IMR-90 (cell line): ENCODE results near the gene SPOUT1. TPM values are rescaled to one million over a fixed set of nuclear protein-coding genes. Genes with fewer than 3 reads are reported as not detected.
A peak's percentile ranks its signal among the peaks of the same experiment; 100 is the strongest.

Experiments
- ATAC-seq: fragments of 200-7000 bp; cut with Tn5 transposase; 2 replicates; pipeline ENCODE4 v1.9.1; 2020; ENCODE audit warnings: low read depth, mild to moderate bottlenecking, moderate library complexity
- BruUV-seq: library from RNA; stranded (reverse); fragments of 400-500 nt; replicated peaks from 2 replicates; lab custom pipeline; 2021; lab: Mats Ljungman, UMichigan
- CTCF ChIA-PET: fragments of 300-600 bp; formaldehyde crosslinking; extraction: SDS; loops from one replicate; lab custom pipeline; 2021; ENCODE audit warnings: antibody characterized with exemption; lab: Yijun Ruan, JAX
- POLR2A ChIA-PET: fragments of 300-600 bp; sonication (Branson Sonifier 250); formaldehyde crosslinking; loops from one replicate; lab custom pipeline; 2022; ENCODE audit warnings: antibody characterized with exemption; ENCODE audit not compliant: unreplicated experiment; lab: Charles Lee
- DNase-seq: peaks from one replicate; pipeline ENCODE4 v3.0.0; 2013
- H2AFZ ChIP-seq: replicated peaks from 2 replicates; pipeline ENCODE3; 2013; ENCODE audit warnings: low read length, mild to moderate bottlenecking; ENCODE audit not compliant: poor library complexity
- H2AK5ac ChIP-seq: 2 replicates; pipeline ENCODE4 v1.6.1; 2013; ENCODE audit warnings: low read depth, low read length, inconsistent platforms
- H2AK9ac ChIP-seq: replicated peaks from 2 replicates; pipeline ENCODE3; 2013; ENCODE audit warnings: mild to moderate bottlenecking, low read depth, low read length, moderate library complexity; ENCODE audit not compliant: poor library complexity
- H2BK120ac ChIP-seq: 2 replicates; pipeline ENCODE4 v1.6.1; 2013; ENCODE audit warnings: low read depth, low read length, inconsistent platforms
- H2BK15ac ChIP-seq: 3 replicates; pipeline ENCODE4 v1.6.1; 2013; ENCODE audit warnings: low read depth, low read length, inconsistent platforms
- H2BK20ac ChIP-seq: 2 replicates; pipeline ENCODE4 v1.6.1; 2013; ENCODE audit warnings: low read depth, mild to moderate bottlenecking, inconsistent platforms, low read length, moderate library complexity
- H2BK5ac ChIP-seq: 2 replicates; pipeline ENCODE4 v1.6.1; 2013; ENCODE audit warnings: mild to moderate bottlenecking, low read depth, low read length, inconsistent platforms; ENCODE audit not compliant: poor library complexity, severe bottlenecking
- H3K14ac ChIP-seq: replicated peaks from 2 replicates; pipeline ENCODE4 v1.6.1; 2013; ENCODE audit warnings: low read depth, low read length, inconsistent platforms
- H3K18ac ChIP-seq: 2 replicates; pipeline ENCODE4 v1.6.1; 2013; ENCODE audit warnings: low read depth, low read length, control low read depth
- H3K23ac ChIP-seq: 2 replicates; pipeline ENCODE4 v1.6.1; 2013; ENCODE audit warnings: low read depth, low read length, inconsistent platforms
- H3K27ac ChIP-seq: 2 replicates; pipeline ENCODE4 v1.5.1; 2013; ENCODE audit warnings: mild to moderate bottlenecking, control low read depth, low read length; ENCODE audit not compliant: insufficient read depth
- H3K27me3 ChIP-seq: 2 replicates; pipeline ENCODE4 v1.6.1; 2013; ENCODE audit warnings: low read length; ENCODE audit not compliant: control insufficient read depth, insufficient read depth
- H3K36me3 ChIP-seq: 2 replicates; pipeline ENCODE4 v1.6.1; 2013; ENCODE audit warnings: low read length, mixed read lengths; ENCODE audit not compliant: control insufficient read depth, insufficient read depth
- H3K4ac ChIP-seq: 2 replicates; pipeline ENCODE4 v1.6.1; 2013; ENCODE audit warnings: low read depth, low read length, inconsistent platforms
- H3K4me1 ChIP-seq: 2 replicates; pipeline ENCODE4 v1.6.1; 2013; ENCODE audit warnings: low read length, mixed read lengths; ENCODE audit not compliant: control insufficient read depth, insufficient read depth
- H3K4me2 ChIP-seq: 2 replicates; pipeline ENCODE4 v1.6.1; 2013; ENCODE audit warnings: low read depth, mild to moderate bottlenecking, control low read depth, low read length, moderate library complexity
- H3K4me3 ChIP-seq: 2 replicates; pipeline ENCODE4 v1.5.1; 2013; ENCODE audit warnings: low read depth, mild to moderate bottlenecking, control low read depth, low read length, moderate library complexity; ENCODE audit not compliant: insufficient read depth
- H3K56ac ChIP-seq: 2 replicates; pipeline ENCODE4 v1.6.1; 2013; ENCODE audit warnings: low read length, inconsistent platforms; ENCODE audit not compliant: insufficient read depth; ENCODE audit errors: extremely low read depth
- H3K79me1 ChIP-seq, 2 experiments: 2 replicates each; pipeline ENCODE4 v1.6.1; 2013; ENCODE audit warnings: low read length in 2 of 2, inconsistent platforms in 1 of 2, low read depth in 1 of 2
- H3K9ac ChIP-seq: 2 replicates; pipeline ENCODE4 v1.6.1; 2013; ENCODE audit warnings: low read depth, low read length, control low read depth
- H3K9me1 ChIP-seq: 2 replicates; pipeline ENCODE4 v1.6.1; 2013; ENCODE audit warnings: low read length, inconsistent platforms; ENCODE audit not compliant: insufficient read depth
- H3K9me3 ChIP-seq: 2 replicates; pipeline ENCODE4 v1.6.1; 2013; ENCODE audit warnings: low read length; ENCODE audit not compliant: control insufficient read depth, insufficient read depth
- H4K20me1 ChIP-seq: 2 replicates; pipeline ENCODE4 v1.6.1; 2013; ENCODE audit warnings: low read length, inconsistent platforms; ENCODE audit not compliant: insufficient read depth
- H4K5ac ChIP-seq: 2 replicates; pipeline ENCODE4 v1.6.1; 2013; ENCODE audit warnings: mild to moderate bottlenecking, low read depth, low read length, control low read depth
- H4K8ac ChIP-seq, 2 experiments: 2 replicates each; pipeline ENCODE4 v1.6.1; 2013; ENCODE audit warnings: low read depth in 2 of 2, low read length in 2 of 2, control low read depth in 1 of 2, inconsistent platforms in 1 of 2
- H4K91ac ChIP-seq: 2 replicates; pipeline ENCODE4 v1.6.1; 2013; ENCODE audit warnings: low read depth, low read length, inconsistent platforms; ENCODE audit not compliant: insufficient read depth
- BHLHE40 ChIP-seq: fragments of 150-350 bp; IDR thresholded peaks from 2 replicates; pipeline ENCODE4 v1.6.1; 2016; ENCODE audit warnings: mild to moderate bottlenecking, low read depth, low read length
- CHD1 ChIP-seq: IDR thresholded peaks from 2 replicates; pipeline ENCODE4 v1.6.1; 2012; ENCODE audit warnings: low read depth, low read length, improper control_type of control experiment
- ELK1 ChIP-seq: fragments of 150-350 bp; IDR thresholded peaks from 2 replicates; pipeline ENCODE4 v1.6.1; 2016; ENCODE audit warnings: low read depth, mild to moderate bottlenecking, low read length, moderate library complexity, borderline replicate concordance
- FOS ChIP-seq: fragments of 150-350 bp; IDR thresholded peaks from 2 replicates; pipeline ENCODE4 v1.6.1; 2016; ENCODE audit warnings: low read depth, low read length
- MAFK ChIP-seq: IDR thresholded peaks from 2 replicates; pipeline ENCODE4 v1.6.1; 2012; ENCODE audit warnings: low read depth, low read length, improper control_type of control experiment
- MAZ ChIP-seq: IDR thresholded peaks from 2 replicates; pipeline ENCODE4 v1.6.1; 2012; ENCODE audit warnings: low read depth, mild to moderate bottlenecking, low read length, improper control_type of control experiment, moderate library complexity, borderline replicate concordance
- POLR2A ChIP-seq: IDR thresholded peaks from 2 replicates; pipeline ENCODE4 v1.6.1; 2012; ENCODE audit warnings: mild to moderate bottlenecking, low read depth, low read length
- RAD21 ChIP-seq: IDR thresholded peaks from 2 replicates; pipeline ENCODE4 v1.6.1; 2012; ENCODE audit warnings: low read length, improper control_type of control experiment
- SMC3 ChIP-seq: fragments of 150-350 bp; IDR thresholded peaks from 2 replicates; pipeline ENCODE4 v1.6.1; 2016; ENCODE audit warnings: low read depth, mild to moderate bottlenecking, antibody characterized with exemption, low read length, moderate library complexity
- USF2 ChIP-seq: fragments of 150-350 bp; IDR thresholded peaks from 2 replicates; pipeline ENCODE4 v1.6.1; 2017; ENCODE audit warnings: mild to moderate bottlenecking, antibody characterized with exemption, low read length, low read depth
- WGBS, 2 experiments: methylation state at CpG; one replicate each; pipeline versions ENCODE4 v1.1.5 to v1.1.7; 2013; ENCODE audit warnings: missing lambda C conversion rate in 2 of 2; ENCODE audit not compliant: insufficient read length in 1 of 2; ENCODE audit errors: extremely low coverage in 2 of 2; 5-methylcytosine and 5-hydroxymethylcytosine counted together
- dilution Hi-C: fragments of 300-500 bp; cut with HindIII; formaldehyde crosslinking; loops from one replicate; pipeline ENCODE4 v1.14.3; 2018; ENCODE audit warnings: low sequenced_read_pairs; ENCODE audit not compliant: unreplicated experiment
- in situ Hi-C: fragments of 300-500 bp; cut with MboI; formaldehyde crosslinking; loops from 3 replicates; pipeline ENCODE4 v1.14.3; 2019; ENCODE audit warnings: low sequenced_read_pairs, inconsistent platforms, mixed read lengths
- intact Hi-C: fragments of 100-400 bp; cut with micrococcal nuclease; formaldehyde crosslinking; loops from 2 replicates; pipeline ENCODE4 v1.10.0; 2022
- polyA plus RNA-seq, 3 experiments: library from polyadenylated mRNA; depleted of rRNA; stranded (reverse); fragments of >200 nt; gene quantifications; 2 replicates each; pipeline ENCODE4 v1.2.3, GENCODE V29; 2012; ENCODE audit warnings: low replicate concordance in 1 of 3
- total RNA-seq: library from RNA; depleted of rRNA; stranded (reverse); fragments of >200 nt; gene quantifications from 2 replicates; pipeline ENCODE4 v1.2.3, GENCODE V29; 2012

The SPOUT1 gene
- total and polyA plus RNA-seq, 2 of the 4 experiments (the other 2 are of a cell fraction), result 17.9 to 27.8 TPM

GRCh38 chr9:128823362-128823902 is 6.2 kb downstream of the SPOUT1 start:
- Histone ChIP-seq H2BK120ac (no peak overlapping the region), H2BK20ac (no peak overlapping the region), H2BK15ac (no peak overlapping the region), H3K4me3 (no peak overlapping the region), H2BK5ac (no peak overlapping the region), H3K14ac (no peak overlapping the region), H4K91ac (no peak overlapping the region), H3K9ac (no peak overlapping the region), H3K18ac (no peak overlapping the region), H3K36me3 (peaks cover 47% of the 10 kb centered on the region), H3K79me1 (peaks cover 16 to 29% of the 10 kb centered on the region in 2 experiments), H3K27me3 (no peaks in the 10 kb centered on the region), H4K8ac (no peak overlapping the region), H3K9me3 (no peaks in the 10 kb centered on the region), H3K4me1 (peaks cover 4% of the 10 kb centered on the region; the same call in 1 of the 2 replicates), H3K56ac (no peak overlapping the region), H2AK9ac (peak overlapping the region; percentile 16), H2AK5ac (no peak overlapping the region), H3K4ac (no peak overlapping the region), H4K20me1 (peaks cover 14% of the 10 kb centered on the region), H2AFZ (no peak overlapping the region), H3K27ac (no peak overlapping the region), H3K4me2 (no peak overlapping the region), H4K5ac (no peak overlapping the region), H3K23ac (no peak overlapping the region), H3K9me1 (peaks cover 9% of the 10 kb centered on the region; the same call in 1 of the 2 replicates)
- CTCF ChIA-PET, result no interaction called here
- DNase-seq (no peak), ATAC-seq (no peak)
- 91% methylated on average over 14 of the region's 19 CpGs; no CpG with 5 or more reads in 1 of the 2 experiments for WGBS, 2 experiments
- intact Hi-C loops, result no loop called here
- in situ Hi-C loops, result no loop called here
- dilution Hi-C loops, result no loop called here
- TF ChIP-seq USF2, result no peak
- no peak for TF ChIP-seq CHD1
- TF ChIP-seq POLR2A, result no peak
- TF ChIP-seq FOS, result no peak
- no peak for TF ChIP-seq SMC3
- no peak for TF ChIP-seq ELK1
- TF ChIP-seq MAFK, result no peak
- no peak for TF ChIP-seq BHLHE40
- TF ChIP-seq MAZ, result no peak
- TF ChIP-seq RAD21, result no peak
- POLR2A ChIA-PET, result no interaction called here
- no TSS peak for BruUV-seq
